Ascending aorta (tissue), 2 donors: ENCODE data around the gene PTOV1. TPM values are rescaled to one million over a fixed set of nuclear protein-coding genes. Genes with fewer than 3 reads are reported as not detected.

Source experiments
- DNase-seq, 2 donors: peaks; one replicate each; pipeline ENCODE4 v3.0.0-alpha.2; 2019; ENCODE audit warnings: low spot score in 2 of 2
- H3K27ac ChIP-seq, 2 donors: fragments of 200-600 bp; sonication (generic); one replicate each; pipeline ENCODE4 v1.5.1; 2016 to 2017; ENCODE audit warnings: mild to moderate bottlenecking in 1 of 2
- H3K27me3 ChIP-seq: fragments of 200-600 bp; sonication (generic); one replicate; pipeline ENCODE4 v1.5.1; 2017
- H3K36me3 ChIP-seq, 2 donors: fragments of 200-600 bp; sonication (generic); one replicate each; pipeline ENCODE4 v1.5.1; 2016
- H3K4me1 ChIP-seq, 2 donors: fragments of 200-600 bp; sonication (generic); one replicate each; pipeline ENCODE4 v1.5.1; 2016 to 2017; ENCODE audit warnings: mild to moderate bottlenecking in 1 of 2
- H3K4me3 ChIP-seq, 2 donors: fragments of 200-600 bp; sonication (generic); one replicate each; pipeline ENCODE4 v1.5.1; 2016 to 2017; ENCODE audit warnings: mild to moderate bottlenecking in 1 of 2
- H3K9me3 ChIP-seq, 2 donors: fragments of 200-600 bp; sonication (generic); one replicate each; pipeline ENCODE4 v1.5.1; 2016
- intact Hi-C: fragments of 100-400 bp; cut with DNase I; formaldehyde crosslinking; loops from one replicate; pipeline ENCODE4 v1.15.1; 2023
- total RNA-seq: library from RNA; depleted of rRNA; stranded (reverse); fragments of >200 nt; gene quantifications from one replicate; pipeline ENCODE4 v1.1.0, GENCODE V29; 2016
- TF ChIP-seq, protein P1 (sequence below), 3 experiments: fragments of 200-600 bp in 2 of 3; fragments of 450-650 bp in 1 of 3; sonication (generic) in 2 of 3; IDR thresholded peaks; one replicate each; pipeline ENCODE4 v1.5.1; 2016 to 2019; ENCODE audit warnings: antibody characterized with exemption in 3 of 3, mild to moderate bottlenecking in 1 of 3, moderate library complexity in 1 of 3

PTOV1 gene
- total RNA-seq, 1 donor from 2014 or later, result 163 TPM

DNA sequence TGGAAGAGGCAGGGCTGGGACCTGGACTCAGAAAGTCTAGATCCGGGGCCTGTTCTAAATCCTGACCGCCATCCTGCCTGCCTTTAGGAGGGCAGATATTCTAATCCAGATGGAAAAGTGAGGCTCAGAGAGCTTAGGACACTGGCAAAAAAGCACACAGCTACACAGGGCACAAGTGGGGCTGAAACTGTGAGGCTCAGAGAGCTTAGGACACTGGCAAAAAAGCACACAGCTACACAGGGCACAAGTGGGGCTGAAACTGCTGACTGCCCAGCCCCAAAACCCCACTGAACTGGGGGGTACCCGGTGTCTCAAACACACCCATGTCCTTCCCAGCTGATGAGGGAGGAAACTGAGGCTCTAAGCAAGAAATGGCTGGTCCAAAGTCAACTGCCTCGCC, 24.2 kb downstream of the PTOV1 start:
- intact Hi-C loops, result no loop called here
- TF ChIP-seq, protein P1, sequence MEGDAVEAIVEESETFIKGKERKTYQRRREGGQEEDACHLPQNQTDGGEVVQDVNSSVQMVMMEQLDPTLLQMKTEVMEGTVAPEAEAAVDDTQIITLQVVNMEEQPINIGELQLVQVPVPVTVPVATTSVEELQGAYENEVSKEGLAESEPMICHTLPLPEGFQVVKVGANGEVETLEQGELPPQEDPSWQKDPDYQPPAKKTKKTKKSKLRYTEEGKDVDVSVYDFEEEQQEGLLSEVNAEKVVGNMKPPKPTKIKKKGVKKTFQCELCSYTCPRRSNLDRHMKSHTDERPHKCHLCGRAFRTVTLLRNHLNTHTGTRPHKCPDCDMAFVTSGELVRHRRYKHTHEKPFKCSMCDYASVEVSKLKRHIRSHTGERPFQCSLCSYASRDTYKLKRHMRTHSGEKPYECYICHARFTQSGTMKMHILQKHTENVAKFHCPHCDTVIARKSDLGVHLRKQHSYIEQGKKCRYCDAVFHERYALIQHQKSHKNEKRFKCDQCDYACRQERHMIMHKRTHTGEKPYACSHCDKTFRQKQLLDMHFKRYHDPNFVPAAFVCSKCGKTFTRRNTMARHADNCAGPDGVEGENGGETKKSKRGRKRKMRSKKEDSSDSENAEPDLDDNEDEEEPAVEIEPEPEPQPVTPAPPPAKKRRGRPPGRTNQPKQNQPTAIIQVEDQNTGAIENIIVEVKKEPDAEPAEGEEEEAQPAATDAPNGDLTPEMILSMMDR (IDR thresholded peaks at IDR 0.05), result no peak
- H3K27ac ChIP-seq, result peak overlapping the region; percentile 99
- no peaks in the 10 kb centered on the region for H3K9me3 ChIP-seq
- peaks cover 11 to 29% of the 10 kb centered on the region in 2 donors for H3K4me1 ChIP-seq
- H3K36me3 ChIP-seq, result peaks cover 11 to 18% of the 10 kb centered on the region in 2 donors
- DNase-seq, result no peak
- no peaks in the 10 kb centered on the region for H3K27me3 ChIP-seq
- peak overlapping the region; percentile 85 to 100 for H3K4me3 ChIP-seq

DNA sequence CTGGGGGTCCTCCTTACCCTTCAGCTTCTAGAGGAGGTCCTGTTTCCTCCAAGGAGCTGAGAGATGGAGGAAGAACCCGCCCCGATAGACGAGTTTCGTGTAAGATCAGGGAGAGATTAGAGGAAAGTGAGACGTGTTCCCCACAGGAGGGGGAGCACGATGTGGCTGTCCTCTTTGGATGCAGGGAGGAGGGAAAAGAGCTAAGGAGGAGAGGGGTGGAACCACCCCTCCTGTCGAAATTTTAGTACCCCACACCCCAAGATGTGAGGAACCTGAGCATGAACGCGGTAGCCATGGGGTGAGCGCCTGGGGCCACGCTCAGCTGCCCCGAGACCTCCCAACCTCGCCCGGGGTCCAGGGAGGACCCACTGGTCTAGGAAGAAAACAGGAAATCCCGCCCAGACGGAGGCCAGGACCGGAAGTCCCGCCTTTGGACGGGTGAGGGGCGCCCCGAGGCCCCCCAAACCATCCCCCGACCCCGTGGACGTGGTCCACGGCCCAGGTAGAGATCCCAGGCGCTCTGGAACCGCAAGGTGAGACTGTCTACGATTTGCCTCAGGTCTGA, 25.0 kb downstream of the PTOV1 start:
- TF ChIP-seq, protein P1 (IDR thresholded peaks at IDR 0.05), result no peak
- Histone ChIP-seq H3K4me1 (peaks cover 11 to 23% of the 10 kb centered on the region in 2 donors), H3K27ac (peak overlapping the region; percentile 99), H3K36me3 (peaks cover 19 to 24% of the 10 kb centered on the region in 2 donors), H3K9me3 (no peaks in the 10 kb centered on the region), H3K4me3 (peak overlapping the region; percentile 85 to 100), H3K27me3 (no peaks in the 10 kb centered on the region)
- DNase-seq, result peak in 1 of 2 donors; percentile 81
- intact Hi-C loops, result loop anchor here (1.0 to 2.0 kb wide), 5 partner anchors 9 to 501 kb away; partner anchors contain the start of genes ATF5, NR1H2, NUP62 and PNKP

DNA sequence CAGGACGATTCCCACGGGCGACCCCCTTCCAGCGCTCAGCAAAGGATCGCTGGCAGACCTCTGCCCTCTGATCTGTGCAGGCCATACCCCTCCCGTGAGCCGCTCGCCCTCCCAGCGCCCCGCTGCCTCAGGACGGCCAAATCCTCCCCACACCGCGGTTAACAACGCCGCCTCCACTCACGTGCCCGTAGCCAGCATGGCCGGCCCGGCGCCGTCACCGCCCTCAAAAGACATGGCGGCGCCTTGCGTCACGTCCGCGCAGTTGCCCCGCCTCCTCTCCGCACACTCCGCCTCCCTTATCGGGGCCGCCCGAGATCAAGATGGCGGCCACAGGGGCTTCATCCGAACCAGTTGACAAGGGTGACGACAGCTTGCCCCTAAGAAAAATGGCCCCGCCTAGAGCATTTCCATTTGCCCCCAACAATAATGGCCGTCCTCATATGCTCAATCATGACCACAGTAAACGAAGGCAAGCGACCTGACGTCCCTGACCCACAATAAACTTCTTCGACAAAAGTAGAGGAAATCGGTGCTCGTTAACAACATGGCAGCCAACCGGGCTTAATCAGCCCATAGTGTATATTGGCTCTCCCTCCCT, 25.6 kb downstream of the PTOV1 start:
- Histone ChIP-seq H3K9me3 (no peaks in the 10 kb centered on the region), H3K27ac (peak overlapping the region; percentile 99), H3K4me3 (peak overlapping the region; percentile 85 to 100), H3K36me3 (peaks cover 24 to 25% of the 10 kb centered on the region in 2 donors), H3K27me3 (no peaks in the 10 kb centered on the region), H3K4me1 (peaks cover 11 to 23% of the 10 kb centered on the region in 2 donors)
- TF ChIP-seq, protein P1 (IDR thresholded peaks at IDR 0.05), result no peak
- DNase-seq, result peak; percentile 94 to 99
- intact Hi-C loops, result loop anchor here (1.0 to 2.0 kb wide), 6 partner anchors 9 to 500 kb away; partner anchors contain the start of genes ATF5, FUZ, NR1H2 and NUP62

DNA sequence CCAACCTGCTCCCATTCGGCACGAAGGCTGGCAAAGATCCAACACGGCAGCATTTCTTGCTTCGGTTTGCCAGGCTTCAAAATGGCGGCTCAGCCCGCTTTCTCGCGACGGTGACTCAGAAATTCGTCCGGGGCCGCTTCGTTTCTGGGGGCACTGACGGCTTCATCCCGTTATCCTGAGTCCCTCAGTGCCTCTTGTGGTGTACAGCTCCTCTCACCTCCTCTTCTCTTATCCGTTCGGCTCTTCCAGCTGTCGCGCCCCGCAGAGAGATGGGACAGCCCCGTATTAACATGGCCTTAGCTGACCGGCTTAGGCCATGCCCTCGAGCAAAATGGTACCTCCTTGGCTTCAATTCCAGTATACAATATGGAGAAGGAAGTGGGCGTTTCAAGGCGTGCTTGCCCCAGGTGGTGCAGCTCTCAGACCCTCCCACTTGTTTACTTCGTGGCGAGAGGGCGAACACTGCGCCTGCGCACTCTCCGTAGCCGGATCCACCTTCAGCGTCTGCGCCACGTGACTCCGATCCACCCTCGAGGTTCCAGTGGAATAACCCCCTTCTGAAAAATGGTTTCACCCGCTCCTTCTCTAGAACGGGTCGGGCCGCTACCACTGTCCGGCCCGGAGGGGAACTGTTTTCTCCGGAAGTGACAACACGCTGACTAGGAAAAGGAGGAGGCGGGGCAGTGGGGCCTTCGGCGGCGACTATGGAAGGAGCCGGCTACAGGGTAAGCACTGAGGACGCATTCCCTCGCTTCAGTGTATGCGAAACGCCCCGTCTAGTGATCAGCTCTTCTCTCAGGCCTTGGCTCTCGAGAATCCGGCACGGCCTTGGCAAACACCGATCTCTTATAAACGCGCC, 26.3 kb downstream of the PTOV1 start, which contains the start of the genes AKT1S1 and TBC1D17:
AKT1S1 (minus strand) TSS at position 336 of the 859 bp plus-strand sequence. CDS start 4,060 bp downstream, outside the sequence.
TBC1D17 (plus strand) TSS at position 683 of the 859 bp plus-strand sequence; CDS start at position 705, 22 bp downstream.
- peaks cover 32% of the 10 kb centered on the region in 2 donors for H3K36me3 ChIP-seq
- TF ChIP-seq, protein P1 (IDR thresholded peaks at IDR 0.05), result no peak
- peak within 1 kb of the TSS; percentile 85 to 100 for H3K4me3 ChIP-seq
- peak within 1 kb of the TSS; percentile 99 for H3K27ac ChIP-seq
- intact Hi-C loops, result loop anchor here (1.0 to 2.0 kb wide), 4 partner anchors 52 to 500 kb away; partner anchors contain the start of genes ATF5, FUZ, NR1H2 and NUP62
- peak; percentile 98 to 100 for DNase-seq
- H3K27me3 ChIP-seq, result no peaks in the 10 kb centered on the region
- no peaks in the 10 kb centered on the region for H3K9me3 ChIP-seq
- H3K4me1 ChIP-seq, result peaks cover 11 to 23% of the 10 kb centered on the region in 2 donors
